SK-N-SH (cell line): ENCODE data around the gene GRIN2A. TPM values are rescaled to one million over a fixed set of nuclear protein-coding genes. Genes with fewer than 3 reads are reported as not detected.

ENCODE experiments used
- CTCF ChIA-PET: fragments of 300-600, 350-600 bp; formaldehyde crosslinking; extraction: SDS; loops from one replicate; lab custom pipeline; 2021; lab: Yijun Ruan, JAX
- POLR2A ChIA-PET: fragments of 350-600 bp; sonication (Branson Sonifier 250); formaldehyde crosslinking; extraction: SDS; loops from one replicate; lab custom pipeline; 2020; ENCODE audit warnings: antibody characterized with exemption, inconsistent platforms; lab: Yijun Ruan, JAX
- DNase-seq: peaks from one replicate; pipeline ENCODE4 v3.0.0; 2012
- H2AFZ ChIP-seq: fragments of 200-600 bp; sonication (generic); 2 replicates; pipeline ENCODE4 v1.8.1; 2016; ENCODE audit warnings: antibody characterized with exemption, mild to moderate bottlenecking, low read depth
- H3F3A ChIP-seq: fragments of 200-600 bp; sonication (generic); replicated peaks from 2 replicates; pipeline ENCODE3; 2016; ENCODE audit warnings: antibody characterized with exemption, mild to moderate bottlenecking; ENCODE audit not compliant: insufficient read depth
- H3K27ac ChIP-seq, 2 experiments: fragments of 200-500 bp in 1 of 2; fragments of 200-600 bp in 1 of 2; sonication (Bioruptor generic) in 1 of 2; sonication (generic), shearing (Covaris generic) in 1 of 2; 2 replicates each; pipeline versions ENCODE4 v1.5.1 to v1.6.1; 2014 to 2016; ENCODE audit warnings: low read depth in 2 of 2, inconsistent platforms in 1 of 2, low read length in 1 of 2, mild to moderate bottlenecking in 1 of 2, mixed read lengths in 1 of 2
- H3K27me3 ChIP-seq: fragments of 200-600 bp; sonication (generic), shearing (Covaris generic); 2 replicates; pipeline ENCODE4 v1.6.1; 2016; ENCODE audit warnings: mixed run types; ENCODE audit not compliant: insufficient read depth
- H3K36me3 ChIP-seq, 2 experiments: fragments of 200-500 bp in 1 of 2; fragments of 200-600 bp in 1 of 2; sonication (Bioruptor generic) in 1 of 2; sonication (generic) in 1 of 2; replicated peaks in 1 of 2; 2 replicates each; pipeline versions ENCODE3 to v1.5.1; 2014 to 2016; ENCODE audit warnings: low read length in 1 of 2, mild to moderate bottlenecking in 1 of 2; ENCODE audit not compliant: insufficient read depth in 2 of 2, control insufficient read depth in 1 of 2
- H3K4me1 ChIP-seq, 2 experiments: fragments of 200-500 bp in 1 of 2; fragments of 200-600 bp in 1 of 2; sonication (Bioruptor generic) in 1 of 2; sonication (generic), shearing (Covaris generic) in 1 of 2; 2 replicates each; pipeline versions ENCODE4 v1.5.1 to v1.6.1; 2014 to 2016; ENCODE audit warnings: low read depth in 1 of 2, low read length in 1 of 2, mixed run types in 1 of 2; ENCODE audit not compliant: insufficient read depth in 2 of 2, control insufficient read depth in 1 of 2
- H3K4me2 ChIP-seq: fragments of 200-600 bp; sonication (generic), shearing (Covaris generic); 2 replicates; pipeline ENCODE4 v1.6.1; 2017; ENCODE audit warnings: mixed run types
- H3K4me3 ChIP-seq, 2 experiments: fragments of 200-500 bp in 1 of 2; fragments of 200-600 bp in 1 of 2; sonication (Bioruptor generic) in 1 of 2; sonication (generic), shearing (Covaris generic) in 1 of 2; 2 replicates each; pipeline versions ENCODE4 v1.5.1 to v1.8.1; 2014 to 2016; ENCODE audit warnings: low read depth in 2 of 2, inconsistent platforms in 1 of 2, low read length in 1 of 2, mild to moderate bottlenecking in 1 of 2, mixed read lengths in 1 of 2, moderate library complexity in 1 of 2
- H3K79me2 ChIP-seq: fragments of 200-600 bp; sonication (generic); 2 replicates; pipeline ENCODE4 v1.8.1; 2017; ENCODE audit warnings: mild to moderate bottlenecking; ENCODE audit not compliant: insufficient read depth
- H3K9ac ChIP-seq: fragments of 200-600 bp; sonication (generic); 2 replicates; pipeline ENCODE4 v1.6.1; 2017; ENCODE audit warnings: mixed run types
- H3K9me2 ChIP-seq: fragments of 200-600 bp; sonication (generic); 2 replicates; pipeline ENCODE4 v1.6.1; 2017; ENCODE audit warnings: mixed run types
- H3K9me3 ChIP-seq: fragments of 200-600 bp; sonication (generic); 2 replicates; pipeline ENCODE4 v1.6.1; 2017; ENCODE audit warnings: mixed run types, mild to moderate bottlenecking, moderate library complexity
- H4K20me1 ChIP-seq: fragments of 200-600 bp; sonication (generic); 2 replicates; pipeline ENCODE4 v1.6.1; 2017; ENCODE audit warnings: mild to moderate bottlenecking, mixed run types; ENCODE audit not compliant: insufficient read depth
- CHD2 ChIP-seq: fragments of 150-350 bp; IDR thresholded peaks from 2 replicates; pipeline ENCODE4 v1.6.1; 2018; ENCODE audit warnings: low read length; ENCODE audit not compliant: partially characterized antibody
- EP300 ChIP-seq, 2 experiments: IDR thresholded peaks; 2 replicates each; pipeline versions ENCODE4 v1.4.0 to v1.6.1; 2012; ENCODE audit warnings: borderline replicate concordance in 1 of 2, low read depth in 1 of 2, low read length in 1 of 2
- FOSL2 ChIP-seq: IDR thresholded peaks from 2 replicates; pipeline ENCODE4 v1.4.0; 2012; ENCODE audit warnings: low read depth, mild to moderate bottlenecking, moderate library complexity, borderline replicate concordance
- MEF2A ChIP-seq: IDR thresholded peaks from 2 replicates; pipeline ENCODE4 v1.4.0; 2012; ENCODE audit warnings: low read depth, borderline replicate concordance
- RXRA ChIP-seq: IDR thresholded peaks from 2 replicates; pipeline ENCODE4 v1.4.0; 2012; ENCODE audit warnings: low read depth, mild to moderate bottlenecking, borderline replicate concordance
- TAF1 ChIP-seq: IDR thresholded peaks from 2 replicates; pipeline ENCODE4 v1.6.1; 2012; ENCODE audit warnings: low read depth, mild to moderate bottlenecking, low read length, moderate library complexity, borderline replicate concordance
- WGBS: methylation state at CpG from one replicate; pipeline ENCODE4 v1.1.6; 2017; ENCODE audit warnings: low lambda C conversion rate; 5-methylcytosine and 5-hydroxymethylcytosine counted together
- polyA plus RNA-seq, 3 experiments: library from polyadenylated mRNA; depleted of rRNA; stranded (reverse); fragments of >200 nt; gene quantifications; 2 replicates each; pipeline ENCODE4 v1.2.3, GENCODE V29; 2012
- TF ChIP-seq, protein P1 (sequence below): IDR thresholded peaks from 2 replicates; pipeline ENCODE4; 2012
- TF ChIP-seq, protein P2 (sequence below): IDR thresholded peaks from 2 replicates; pipeline ENCODE4 v1.4.0; 2012; ENCODE audit warnings: low read depth

GRIN2A gene
- polyA plus RNA-seq, 1 of the 3 experiments (the other 2 are of a cell fraction): not detected

DNA sequence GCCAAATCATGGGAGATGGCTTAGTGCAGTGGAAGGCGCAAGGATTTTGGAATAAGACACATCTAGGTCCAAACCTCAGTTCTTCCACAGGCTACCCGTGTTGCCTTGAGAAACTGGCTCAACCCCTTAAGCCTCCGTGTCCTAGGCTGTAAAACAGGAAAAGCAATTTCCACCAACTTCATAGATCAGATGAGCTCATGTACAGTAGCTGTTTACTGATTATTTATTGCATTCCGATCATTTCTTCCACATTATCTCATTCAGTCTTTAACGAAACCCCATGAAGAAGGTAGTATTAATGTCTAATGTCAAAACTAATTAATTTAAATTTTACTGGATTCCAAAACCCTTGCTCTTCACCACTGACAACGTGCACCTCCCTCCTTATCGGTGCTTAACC lies 231.6 kb downstream of the GRIN2A start:
- DNase-seq: no peak
- Histone ChIP-seq H3K36me3 (no peaks in the 10 kb centered on the region), H3K9me2 (no peaks in the 10 kb centered on the region), H4K20me1 (no peaks in the 10 kb centered on the region), H3K9me3 (no peaks in the 10 kb centered on the region), H3K4me1 (no peaks in the 10 kb centered on the region), H3K9ac (no peak overlapping the region), H3K27ac (no peak overlapping the region), H2AFZ (no peak overlapping the region), H3K4me2 (no peak overlapping the region), H3K79me2 (no peaks in the 10 kb centered on the region), H3K27me3 (no peaks in the 10 kb centered on the region), H3F3A (no peaks in the 10 kb centered on the region), H3K4me3 (no peak overlapping the region)
- WGBS: 28% methylated on average over 7 of the region's 7 CpGs
- TF ChIP-seq TAF1 (no peak), CHD2 (no peak)
- POLR2A ChIA-PET: no interaction called here
- CTCF ChIA-PET: interaction anchor here (0.7 kb wide), 1 partner anchor 791 kb away, joined by 6 read pairs; no protein-coding TSS in a partner anchor

DNA sequence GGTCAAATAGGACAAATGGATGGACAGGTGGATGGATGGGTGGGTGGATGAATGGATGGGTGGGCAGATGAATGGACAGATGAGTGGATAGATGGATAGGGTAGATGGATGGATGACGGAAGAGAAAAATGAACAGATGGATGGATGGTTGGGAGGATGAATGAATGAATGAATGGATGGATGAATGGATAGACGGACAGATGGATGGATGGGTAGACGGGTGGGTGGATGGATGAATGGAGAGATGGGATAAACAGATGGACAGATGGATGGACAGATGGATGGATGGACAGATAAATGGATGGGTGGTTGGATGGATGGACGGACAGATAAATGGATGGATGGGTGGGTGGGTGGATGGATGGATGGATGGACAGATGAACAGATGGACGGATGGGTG lies 232.8 kb downstream of the GRIN2A start:
- WGBS: 23% methylated on average over 5 of the region's 5 CpGs
- POLR2A ChIA-PET: no interaction called here
- no peak overlapping the region for H2AFZ ChIP-seq

DNA sequence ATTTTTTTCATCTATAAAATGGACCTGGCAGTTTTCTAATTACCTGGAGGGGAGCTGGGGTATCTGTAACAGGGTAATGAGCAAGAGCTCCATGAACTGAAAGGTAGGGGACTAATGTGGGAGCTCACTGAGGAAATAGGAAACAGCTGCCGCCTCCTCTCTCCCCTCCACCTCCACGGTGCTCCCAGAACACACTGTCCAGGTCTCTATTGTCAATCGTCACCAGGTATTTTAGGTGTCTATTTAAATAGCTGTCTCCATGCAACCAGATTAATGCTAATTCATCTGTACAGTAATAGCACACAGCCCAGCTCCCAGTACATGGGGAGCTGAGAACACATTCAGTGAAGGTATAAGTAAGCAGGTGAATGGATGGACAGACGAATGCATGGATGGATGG lies 233.3 kb downstream of the GRIN2A start:
- no peaks in the 10 kb centered on the region for H3K79me2 ChIP-seq
- H3F3A ChIP-seq: no peaks in the 10 kb centered on the region
- ChIA-PET POLR2A (no interaction called here), CTCF (interaction anchor here (1.2 kb wide), 1 partner anchor 232 kb away, joined by 3 read pairs; no protein-coding TSS in a partner anchor)
- no peaks in the 10 kb centered on the region for H3K4me1 ChIP-seq
- H3K27ac ChIP-seq: no peak overlapping the region
- 26% methylated on average over 4 of the region's 4 CpGs for WGBS
- H3K36me3 ChIP-seq: no peaks in the 10 kb centered on the region
- no peak overlapping the region for H2AFZ ChIP-seq
- no peaks in the 10 kb centered on the region for H3K27me3 ChIP-seq
- no peaks in the 10 kb centered on the region for H3K9me3 ChIP-seq
- H3K4me2 ChIP-seq: no peak overlapping the region
- TF ChIP-seq EP300 (IDR thresholded peaks at IDR 0.05; ENCODE audit: borderline replicate concordance in 1 of 2, low read depth in 1 of 2, low read length in 1 of 2): no peak
- H3K4me3 ChIP-seq: no peak overlapping the region
- H3K9ac ChIP-seq: no peak overlapping the region
- H3K9me2 ChIP-seq: no peaks in the 10 kb centered on the region
- H4K20me1 ChIP-seq: no peaks in the 10 kb centered on the region
- no peak for DNase-seq

More for the DNA sequence above, 232.8 kb downstream of the GRIN2A start:
- no peaks in the 10 kb centered on the region for H3K9me2 ChIP-seq
- H3K27me3 ChIP-seq: no peaks in the 10 kb centered on the region
- no peak overlapping the region for H3K4me2 ChIP-seq
- H3K9ac ChIP-seq: no peak overlapping the region
- no peaks in the 10 kb centered on the region for H4K20me1 ChIP-seq
- H3K79me2 ChIP-seq: no peaks in the 10 kb centered on the region
- CTCF ChIA-PET: interaction anchor here (1.2 kb wide), 1 partner anchor 231 kb away, joined by 3 read pairs; no protein-coding TSS in a partner anchor
- no peak for DNase-seq
- no peaks in the 10 kb centered on the region for H3K36me3 ChIP-seq
- H3K27ac ChIP-seq: no peak overlapping the region
- H3K9me3 ChIP-seq: no peaks in the 10 kb centered on the region
- no peaks in the 10 kb centered on the region for H3F3A ChIP-seq
- no peak overlapping the region for H3K4me3 ChIP-seq
- TF ChIP-seq, protein P1, sequence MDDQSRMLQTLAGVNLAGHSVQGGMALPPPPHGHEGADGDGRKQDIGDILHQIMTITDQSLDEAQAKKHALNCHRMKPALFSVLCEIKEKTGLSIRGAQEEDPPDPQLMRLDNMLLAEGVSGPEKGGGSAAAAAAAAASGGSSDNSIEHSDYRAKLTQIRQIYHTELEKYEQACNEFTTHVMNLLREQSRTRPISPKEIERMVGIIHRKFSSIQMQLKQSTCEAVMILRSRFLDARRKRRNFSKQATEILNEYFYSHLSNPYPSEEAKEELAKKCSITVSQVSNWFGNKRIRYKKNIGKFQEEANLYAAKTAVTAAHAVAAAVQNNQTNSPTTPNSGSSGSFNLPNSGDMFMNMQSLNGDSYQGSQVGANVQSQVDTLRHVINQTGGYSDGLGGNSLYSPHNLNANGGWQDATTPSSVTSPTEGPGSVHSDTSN: no peak
- TF ChIP-seq MEF2A (no peak), RXRA (no peak), FOSL2 (no peak)
- TF ChIP-seq, protein P2, sequence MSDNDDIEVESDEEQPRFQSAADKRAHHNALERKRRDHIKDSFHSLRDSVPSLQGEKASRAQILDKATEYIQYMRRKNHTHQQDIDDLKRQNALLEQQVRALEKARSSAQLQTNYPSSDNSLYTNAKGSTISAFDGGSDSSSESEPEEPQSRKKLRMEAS: no peak
- H3K4me1 ChIP-seq: no peaks in the 10 kb centered on the region
